ENCODE measurements around the gene SPEM3.

GRCh38 chr17:7379134-7379533 lies 49.5 kb upstream of the SPEM3 start:
- TF ChIP-seq CTCF (conservative IDR thresholded peaks at IDR 0.05) (no peak), ZFX (IDR thresholded peaks at IDR 0.05) (no peak)

All from C4-2B (cell line).